Islet precursor cell (in vitro differentiated cells): ENCODE measurements around the gene FARP1.

Experiments used
- DNase-seq: peaks from one replicate; pipeline ENCODE4 v3.0.0-alpha.2; 2018

Gene FARP1

GRCh38 chr13:98313922-98314292, 171.0 kb downstream of the FARP1 start:
- no peak for DNase-seq

- DNase-seq = peak; percentile 75
Observed at GRCh38 chr13:98315466-98315865, 172.6 kb downstream of the FARP1 start.

GRCh38 chr13:98315902-98316301, 173.0 kb downstream of the FARP1 start:
- DNase-seq = no peak

GRCh38 chr13:98317573-98318171, 174.8 kb downstream of the FARP1 start:
- no peak for DNase-seq

- no peak for DNase-seq
Observed at GRCh38 chr13:98318263-98318878, 175.5 kb downstream of the FARP1 start.

GRCh38 chr13:98320561-98321105, 177.7 kb downstream of the FARP1 start:
- peak; percentile 58 for DNase-seq

- DNase-seq = peak; percentile 54
Observed at GRCh38 chr13:98321395-98321794, 178.5 kb downstream of the FARP1 start.

- DNase-seq = peak; percentile 49
Observed at GRCh38 chr13:98322091-98322718, 179.3 kb downstream of the FARP1 start.

GRCh38 chr13:98324105-98324504, 181.2 kb downstream of the FARP1 start:
- DNase-seq = peak; percentile 8

GRCh38 chr13:98325724-98326123, 182.8 kb downstream of the FARP1 start:
- DNase-seq = peak; percentile 60

GRCh38 chr13:98326291-98326690, 183.4 kb downstream of the FARP1 start:
- DNase-seq = peak; percentile 16

GRCh38 chr13:98327371-98328270, 184.7 kb downstream of the FARP1 start:
- DNase-seq = peak; percentile 92

- peak; percentile 84 for DNase-seq
Observed at GRCh38 chr13:98328511-98328910, 185.6 kb downstream of the FARP1 start.

- DNase-seq = no peak
Observed at GRCh38 chr13:98332222-98332621, 189.3 kb downstream of the FARP1 start.

- no peak for DNase-seq
Observed at GRCh38 chr13:98332691-98333090, 189.8 kb downstream of the FARP1 start.

GRCh38 chr13:98333486-98333885, 190.6 kb downstream of the FARP1 start:
- peak; percentile 79 for DNase-seq

- DNase-seq = no peak
Observed at GRCh38 chr13:98334620-98335205, 191.8 kb downstream of the FARP1 start.

- no peak for DNase-seq
Observed at GRCh38 chr13:98335721-98336120, 192.8 kb downstream of the FARP1 start.

GRCh38 chr13:98338310-98338709, 195.4 kb downstream of the FARP1 start:
- no peak for DNase-seq

- no peak for DNase-seq
Observed at GRCh38 chr13:98339684-98340425, 197.0 kb downstream of the FARP1 start.

GRCh38 chr13:98342953-98343352, 200.1 kb downstream of the FARP1 start:
- no peak for DNase-seq

GRCh38 chr13:98343461-98343860, 200.6 kb downstream of the FARP1 start:
- no peak for DNase-seq
